NCI-H1436 (cell line): Measurements from ENCODE around the gene IRGM.
"Not testable (repeated sequence)": the region's sequence is repeated elsewhere in the genome, so short reads cannot be mapped to it uniquely, and the experiment has no call there.

Source experiments
- DNase-seq: peaks from one replicate; lab custom pipeline; 2025; lab: John Stamatoyannopoulos, UW

IRGM gene

GRCh38 chr5:150846308-150846653, at the start of gene IRGM:
Gene IRGM (plus strand): TSS chr5:150846521. CDS start chr5:150848124, 1,603 bp downstream.
- DNase-seq, result not testable (repeated sequence)

- DNase-seq, result no peak
These were observed 48.9 kb upstream of the IRGM start for GRCh38 chr5:150797384-150797783.

- no peak for DNase-seq
These were observed 45.0 kb upstream of the IRGM start for GRCh38 chr5:150801117-150801927.

GRCh38 chr5:150804388-150804787, 41.9 kb upstream of the IRGM start:
- DNase-seq, result no peak

GRCh38 chr5:150809363-150809762, 37.0 kb upstream of the IRGM start:
- no peak for DNase-seq

- DNase-seq, result no peak
These were observed 31.3 kb upstream of the IRGM start for GRCh38 chr5:150815010-150815409.

GRCh38 chr5:150816946-150817345, 29.4 kb upstream of the IRGM start:
- no peak for DNase-seq

GRCh38 chr5:150829744-150830143, 16.6 kb upstream of the IRGM start:
- DNase-seq, result no peak

GRCh38 chr5:150831821-150832220, 14.5 kb upstream of the IRGM start:
- not testable (repeated sequence) for DNase-seq

- DNase-seq, result no peak
These were observed 10.3 kb upstream of the IRGM start for GRCh38 chr5:150836064-150836463.

GRCh38 chr5:150836703-150837102, 9.6 kb upstream of the IRGM start:
- DNase-seq, result no peak

- not testable (repeated sequence) for DNase-seq
These were observed 999 bp upstream of the IRGM start for GRCh38 chr5:150845185-150845859.

GRCh38 chr5:150846654-150847333, 473 bp downstream of the IRGM start:
- peak; percentile 64 for DNase-seq

GRCh38 chr5:150847334-150847695, 994 bp downstream of the IRGM start:
- DNase-seq, result no peak

- DNase-seq, result no peak
These were observed 1.9 kb downstream of the IRGM start for GRCh38 chr5:150848271-150848670.

GRCh38 chr5:150851039-150851438, 4.7 kb downstream of the IRGM start:
- DNase-seq, result no peak

- no peak for DNase-seq
These were observed 7.2 kb downstream of the IRGM start for GRCh38 chr5:150853561-150853960.

GRCh38 chr5:150856700-150857099, 10.4 kb downstream of the IRGM start:
- not testable (repeated sequence) for DNase-seq

GRCh38 chr5:150860246-150860821, 14.0 kb downstream of the IRGM start:
- DNase-seq, result no peak

GRCh38 chr5:150862070-150862469, 15.7 kb downstream of the IRGM start:
- no peak for DNase-seq

GRCh38 chr5:150879358-150879757, 33.0 kb downstream of the IRGM start:
- no peak for DNase-seq
